Tibial artery (tissue), 4 donors: ENCODE measurements around the gene ACTG2.

Source experiments
- DNase-seq, 2 donors: peaks; one replicate each; pipeline ENCODE4 v3.0.0-alpha.2; 2019
- H3K27ac ChIP-seq, 2 donors: fragments of 200-600 bp; sonication (generic) in 1 of 2; 1 replicate in 1 of 2; 2 replicates in 1 of 2; pipeline ENCODE4 v1.5.1; 2018 to 2019; ENCODE audit warnings: mild to moderate bottlenecking in 1 of 2
- H3K27me3 ChIP-seq, 2 donors: fragments of 200-600 bp; sonication (generic) in 1 of 2; one replicate each; pipeline versions ENCODE4 v1.5.1 to v1.6.0; 2016 to 2019
- H3K36me3 ChIP-seq, 3 donors: fragments of 200-600 bp; sonication (generic) in 2 of 3; one replicate each; pipeline ENCODE4 v1.5.1; 2016 to 2019; ENCODE audit warnings: mild to moderate bottlenecking in 2 of 3
- H3K4me1 ChIP-seq, 4 donors: fragments of 200-600 bp; sonication (generic) in 2 of 4; 1 replicate in 3 of 4; 2 replicates in 1 of 4; pipeline ENCODE4 v1.5.1; 2016 to 2019
- H3K4me3 ChIP-seq, 2 donors: fragments of 200-600 bp; sonication (generic) in 1 of 2; 1 replicate in 1 of 2; 2 replicates in 1 of 2; pipeline ENCODE4 v1.5.1; 2018 to 2019; ENCODE audit warnings: mild to moderate bottlenecking in 2 of 2
- H3K9me3 ChIP-seq, 3 donors: fragments of 200-600 bp; sonication (generic) in 1 of 3; one replicate each; pipeline ENCODE4 v1.5.1; 2016 to 2019
- intact Hi-C: fragments of 100-400 bp; cut with DNase I; formaldehyde crosslinking; loops from one replicate; pipeline ENCODE4 v1.15.0; 2023; ENCODE audit warnings: low total_unique reads
- TF ChIP-seq, protein P1 (sequence below), 2 experiments: fragments of 200-600 bp in 1 of 2; fragments of 450-650 bp in 1 of 2; IDR thresholded peaks; one replicate each; pipeline ENCODE4 v1.5.1; 2017 to 2019; ENCODE audit warnings: antibody characterized with exemption in 2 of 2, mild to moderate bottlenecking in 1 of 2, moderate library complexity in 1 of 2

Gene ACTG2

GRCh38 chr2:73931531-73932500 lies 39.0 kb downstream of the ACTG2 start:
- H3K27ac ChIP-seq, result no peak overlapping the region
- intact Hi-C loops, result loop anchor here (5.0 kb wide), 1 partner anchor 50 kb away; the partner anchor contains the start of gene TET3

GRCh38 chr2:73933194-73933593 lies 40.4 kb downstream of the ACTG2 start:
- TF ChIP-seq, protein P1, sequence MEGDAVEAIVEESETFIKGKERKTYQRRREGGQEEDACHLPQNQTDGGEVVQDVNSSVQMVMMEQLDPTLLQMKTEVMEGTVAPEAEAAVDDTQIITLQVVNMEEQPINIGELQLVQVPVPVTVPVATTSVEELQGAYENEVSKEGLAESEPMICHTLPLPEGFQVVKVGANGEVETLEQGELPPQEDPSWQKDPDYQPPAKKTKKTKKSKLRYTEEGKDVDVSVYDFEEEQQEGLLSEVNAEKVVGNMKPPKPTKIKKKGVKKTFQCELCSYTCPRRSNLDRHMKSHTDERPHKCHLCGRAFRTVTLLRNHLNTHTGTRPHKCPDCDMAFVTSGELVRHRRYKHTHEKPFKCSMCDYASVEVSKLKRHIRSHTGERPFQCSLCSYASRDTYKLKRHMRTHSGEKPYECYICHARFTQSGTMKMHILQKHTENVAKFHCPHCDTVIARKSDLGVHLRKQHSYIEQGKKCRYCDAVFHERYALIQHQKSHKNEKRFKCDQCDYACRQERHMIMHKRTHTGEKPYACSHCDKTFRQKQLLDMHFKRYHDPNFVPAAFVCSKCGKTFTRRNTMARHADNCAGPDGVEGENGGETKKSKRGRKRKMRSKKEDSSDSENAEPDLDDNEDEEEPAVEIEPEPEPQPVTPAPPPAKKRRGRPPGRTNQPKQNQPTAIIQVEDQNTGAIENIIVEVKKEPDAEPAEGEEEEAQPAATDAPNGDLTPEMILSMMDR (IDR thresholded peaks at IDR 0.05), result no peak
- no peak for DNase-seq
- no peaks in the 10 kb centered on the region for H3K9me3 ChIP-seq
- H3K27me3 ChIP-seq, result no peaks in the 10 kb centered on the region
- peaks cover 0 to 68% (median 27%) of the 10 kb centered on the region in 4 donors for H3K4me1 ChIP-seq
- intact Hi-C loops, result loop anchor here (5.0 kb wide), 1 partner anchor 49 kb away; the partner anchor contains the start of gene TET3
- no peak overlapping the region for H3K27ac ChIP-seq
- no peak overlapping the region for H3K4me3 ChIP-seq
- peaks cover 0 to 13% (median 8%) of the 10 kb centered on the region in 3 donors for H3K36me3 ChIP-seq

More at GRCh38 chr2:73931531-73932500, 39.0 kb downstream of the ACTG2 start:
- Histone ChIP-seq H3K27me3 (no peaks in the 10 kb centered on the region), H3K36me3 (peaks cover 0 to 10% (median 8%) of the 10 kb centered on the region in 3 donors), H3K9me3 (no peaks in the 10 kb centered on the region), H3K4me1 (peaks cover 0 to 65% (median 34%) of the 10 kb centered on the region in 4 donors), H3K4me3 (no peak overlapping the region)
- no peak for DNase-seq
- TF ChIP-seq, protein P1 (IDR thresholded peaks at IDR 0.05), result no peak

GRCh38 chr2:73935641-73936040 lies 42.8 kb downstream of the ACTG2 start:
- no peak for DNase-seq
- Histone ChIP-seq H3K27me3 (no peaks in the 10 kb centered on the region), H3K9me3 (no peaks in the 10 kb centered on the region), H3K27ac (no peak overlapping the region), H3K4me1 (peaks cover 0 to 51% (median 12%) of the 10 kb centered on the region in 4 donors), H3K36me3 (peaks cover 0 to 13% (median 8%) of the 10 kb centered on the region in 3 donors), H3K4me3 (no peak overlapping the region)
- TF ChIP-seq, protein P1 (IDR thresholded peaks at IDR 0.05), result no peak
- intact Hi-C loops, result no loop called here

DNA sequence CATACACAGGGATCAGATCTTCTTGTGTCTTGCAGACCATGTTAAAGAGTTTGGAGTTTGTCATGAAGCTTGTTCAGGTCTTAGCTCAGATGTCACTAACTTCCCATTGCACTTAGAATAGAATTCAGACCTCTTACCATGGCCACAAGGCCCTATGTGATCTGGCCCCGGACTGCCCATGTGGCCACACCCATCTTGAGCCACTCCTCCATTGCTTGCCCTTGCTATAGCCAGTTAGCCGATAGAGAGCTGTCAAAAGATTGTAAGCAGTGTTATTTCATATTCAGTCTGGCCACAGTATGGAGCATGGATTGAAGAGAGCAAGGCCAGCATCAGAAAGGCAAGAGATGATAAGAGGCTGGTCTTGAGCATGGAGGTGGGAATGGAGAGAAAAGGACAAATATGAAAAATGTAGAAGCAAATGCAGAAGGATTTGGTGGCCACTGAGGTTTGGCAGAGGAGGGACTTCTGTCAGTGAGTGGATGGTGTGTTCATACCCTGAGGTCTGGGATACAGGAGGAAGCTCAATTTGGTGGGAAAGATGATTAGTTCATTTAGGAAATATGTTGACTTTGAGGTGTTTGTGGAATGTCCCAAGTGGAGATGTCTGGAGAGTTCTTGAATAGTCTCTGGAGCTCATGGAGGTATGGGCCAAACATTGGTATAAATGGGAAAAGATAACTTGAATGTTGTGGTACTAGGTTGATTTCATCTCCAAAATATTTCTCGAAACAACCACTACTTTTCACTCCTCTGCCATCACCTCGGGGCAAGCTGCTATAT lies 44.5 kb downstream of the ACTG2 start:
- Histone ChIP-seq H3K4me1 (peaks cover 0 to 39% (median 14%) of the 10 kb centered on the region in 4 donors), H3K27ac (no peak overlapping the region), H3K4me3 (no peak overlapping the region), H3K9me3 (no peaks in the 10 kb centered on the region), H3K27me3 (no peaks in the 10 kb centered on the region), H3K36me3 (peaks cover 0 to 13% (median 8%) of the 10 kb centered on the region in 3 donors)
- intact Hi-C loops, result no loop called here
- TF ChIP-seq, protein P1 (IDR thresholded peaks at IDR 0.05), result no peak
- no peak for DNase-seq

DNA sequence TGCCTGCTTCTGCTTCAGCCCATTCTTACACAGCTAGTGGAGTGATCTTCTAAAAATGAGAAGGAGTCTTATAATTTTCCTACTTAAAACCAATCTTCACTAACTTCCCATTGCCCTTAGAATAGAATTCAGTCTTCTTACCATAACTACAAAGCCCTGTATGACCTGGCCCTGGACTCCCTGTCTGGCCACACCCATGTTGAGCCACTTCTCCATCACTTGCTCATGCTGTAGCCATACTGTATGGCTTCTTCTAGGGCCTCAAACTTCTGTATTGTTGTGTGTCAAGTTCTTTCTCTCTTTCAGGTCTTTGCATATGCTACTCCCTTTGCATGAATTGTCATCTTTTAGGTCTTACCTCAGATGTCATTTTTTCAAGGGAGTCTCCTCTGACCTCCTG lies 45.1 kb downstream of the ACTG2 start:
- H3K4me1 ChIP-seq, result peaks cover 0 to 36% (median 14%) of the 10 kb centered on the region in 4 donors
- peaks cover 0 to 10% (median 5%) of the 10 kb centered on the region in 3 donors for H3K36me3 ChIP-seq
- no peaks in the 10 kb centered on the region for H3K27me3 ChIP-seq
- DNase-seq, result no peak
- TF ChIP-seq, protein P1 (IDR thresholded peaks at IDR 0.05), result no peak
- no peak overlapping the region for H3K4me3 ChIP-seq
- intact Hi-C loops, result no loop called here
- no peak overlapping the region for H3K27ac ChIP-seq
- no peaks in the 10 kb centered on the region for H3K9me3 ChIP-seq
